ENCODE measurements around the gene LDHAL6B. TPM values are rescaled to one million over a fixed set of nuclear protein-coding genes. Genes with fewer than 3 reads are reported as not detected.

Gene LDHAL6B
- total RNA-seq, 4 donors from 2014 or later = not detected

- no peak for TF ChIP-seq CTCF (IDR thresholded peaks at IDR 0.05; ENCODE audit: low read depth)
These were observed 37.0 kb downstream of the LDHAL6B start for GRCh38 chr15:59243622-59244021.

DNA sequence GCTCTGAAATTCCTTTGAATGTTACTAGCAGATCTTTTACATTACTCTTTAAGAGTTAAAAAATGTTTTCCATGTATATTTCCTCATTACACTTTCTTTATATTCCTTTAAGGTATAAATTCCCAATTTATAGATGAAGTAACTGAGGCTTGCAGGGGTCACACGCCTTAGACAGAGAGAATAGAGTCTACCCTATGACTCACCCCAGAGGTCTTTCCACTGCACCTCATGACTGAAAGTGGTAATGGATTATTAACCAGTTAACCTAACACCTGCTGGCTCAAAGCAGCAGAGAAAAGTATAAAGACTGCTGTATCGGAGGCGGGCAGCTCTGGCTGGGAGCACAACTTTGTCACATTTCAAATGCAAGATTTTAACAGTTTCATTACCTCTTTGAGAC lies 37.7 kb downstream of the LDHAL6B start:
- no peak for TF ChIP-seq CTCF (IDR thresholded peaks at IDR 0.05; ENCODE audit: low read depth)

GRCh38 chr15:59245559-59245958 lies 38.9 kb downstream of the LDHAL6B start:
- TF ChIP-seq CTCF (IDR thresholded peaks at IDR 0.05; ENCODE audit: low read depth) = no peak

- TF ChIP-seq CTCF (IDR thresholded peaks at IDR 0.05; ENCODE audit: low read depth) = no peak
These were observed 40.7 kb downstream of the LDHAL6B start for GRCh38 chr15:59247364-59247763.

- no peak for TF ChIP-seq CTCF (IDR thresholded peaks at IDR 0.05; ENCODE audit: low read depth)
These were observed 43.2 kb downstream of the LDHAL6B start for GRCh38 chr15:59249816-59250215.

GRCh38 chr15:59250249-59250648 lies 43.6 kb downstream of the LDHAL6B start:
- TF ChIP-seq CTCF (IDR thresholded peaks at IDR 0.05; ENCODE audit: low read depth) = no peak

- TF ChIP-seq CTCF (IDR thresholded peaks at IDR 0.05; ENCODE audit: low read depth) = no peak
These were observed 44.6 kb downstream of the LDHAL6B start for GRCh38 chr15:59251001-59251845.

Measured in subcutaneous adipose tissue (tissue), 4 donors.